Aorta (tissue), 5 donors: ENCODE results near the gene GAD1. TPM values are rescaled to one million over a fixed set of nuclear protein-coding genes. Genes with fewer than 3 reads are reported as not detected.

Experiments used
- ATAC-seq: fragments of 200-7000 bp; cut with Tn5 transposase; one replicate; pipeline ENCODE4 v1.9.1; 2022; ENCODE audit warnings: moderate library complexity; ENCODE audit not compliant: low FRiP score
- DNase-seq, 2 donors: peaks; one replicate each; pipeline ENCODE4 v3.0.0-alpha.2; 2020
- H3K27ac ChIP-seq, 2 donors: one replicate each; pipeline ENCODE4 v1.5.1; 2013; ENCODE audit warnings: low read length in 2 of 2, mild to moderate bottlenecking in 2 of 2, moderate library complexity in 2 of 2, control low read depth in 1 of 2, inconsistent platforms in 1 of 2, low read depth in 1 of 2
- H3K27me3 ChIP-seq, 2 donors: one replicate each; pipeline ENCODE4 v1.6.1; 2013; ENCODE audit warnings: control low read depth in 1 of 2, low read length in 1 of 2, mild to moderate bottlenecking in 1 of 2, moderate library complexity in 1 of 2; ENCODE audit not compliant: insufficient read depth in 2 of 2, control insufficient read depth in 1 of 2
- H3K36me3 ChIP-seq, 2 donors: one replicate each; pipeline ENCODE4 v1.6.1; 2013; ENCODE audit warnings: control low read depth in 1 of 2, low read length in 1 of 2, mild to moderate bottlenecking in 1 of 2; ENCODE audit not compliant: insufficient read depth in 2 of 2, control insufficient read depth in 1 of 2
- H3K4me1 ChIP-seq, 2 donors: one replicate each; pipeline ENCODE4 v1.6.1; 2013; ENCODE audit warnings: low read length in 2 of 2, control low read depth in 1 of 2, mild to moderate bottlenecking in 1 of 2, moderate library complexity in 1 of 2; ENCODE audit not compliant: insufficient read depth in 2 of 2, control insufficient read depth in 1 of 2
- H3K4me3 ChIP-seq, 2 donors: one replicate each; pipeline ENCODE4 v1.5.1; 2013; ENCODE audit warnings: low read length in 2 of 2, control low read depth in 1 of 2, mild to moderate bottlenecking in 1 of 2
- H3K9me3 ChIP-seq: one replicate; pipeline ENCODE4 v1.6.1; 2013; ENCODE audit warnings: mild to moderate bottlenecking, low read length; ENCODE audit not compliant: control insufficient read depth
- WGBS, 2 donors: extraction: QIAGEN DNeasy Blood & Tissue Kit; methylation state at CpG; one replicate each; pipeline ENCODE4 v1.1.7; 2013; 5-methylcytosine and 5-hydroxymethylcytosine counted together
- intact Hi-C, 2 donors: fragments of 100-400 bp; cut with DNase I; formaldehyde crosslinking; loops; one replicate each; pipeline versions ENCODE4 v1.14.2 to v1.15.0; 2022
- polyA plus RNA-seq, 2 donors: library from polyadenylated mRNA; stranded (reverse); fragments of 200-250 nt; gene quantifications; one replicate each; pipeline ENCODE4 v1.2.3, GENCODE V29; 2013
- total RNA-seq, 2 donors: library from RNA; stranded (reverse); fragmentation: NEBNext Ultra II Directional; extraction: Animal tissue kit (Norgen Biotek cat#: 25700); gene quantifications; one replicate each; pipeline ENCODE4 v1.2.1, GENCODE V29; 2021
- donor health status: healthy with polysubstance abuse.
- donor health status: Bipolar disorder and iron deficiency.
- donor health status: DM: no; HTN: no; CAD: no.
- donor health status: DM: no; HTN: no; CAD: no.
- donor health status: DM: yes; HTN: yes; CAD: no.

The GAD1 gene
- total and polyA plus RNA-seq, 4 donors = 1.6 to 7.8 (median 4.4) TPM

DNA sequence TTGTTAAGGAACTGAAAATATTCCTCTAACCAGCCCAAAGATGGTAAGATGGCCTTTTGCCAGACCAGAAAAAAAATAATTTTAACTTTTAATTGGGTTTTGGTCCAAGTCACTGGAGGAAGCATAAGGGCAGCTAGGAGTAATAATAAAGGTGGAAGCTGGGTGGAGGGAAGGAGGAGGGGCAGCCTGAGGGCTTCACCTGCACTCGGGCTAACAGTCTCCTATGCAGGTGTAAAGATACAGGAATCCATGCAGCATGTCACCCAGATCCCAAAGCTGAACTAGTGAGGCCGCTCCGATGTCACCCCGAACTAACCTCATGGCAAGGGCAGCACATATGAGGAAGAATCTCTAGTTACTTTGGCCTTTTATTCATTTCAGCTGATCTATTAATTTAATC is 75.2 kb downstream of the GAD1 start:
- H3K9me3 ChIP-seq = no peaks in the 10 kb centered on the region
- WGBS, 2 donors = 91 to 93% methylated on average over 4 of the region's 4 CpGs
- no peak for DNase-seq
- no peaks in the 10 kb centered on the region for H3K36me3 ChIP-seq
- H3K27ac ChIP-seq = no peak overlapping the region
- H3K4me3 ChIP-seq = no peak overlapping the region
- no peaks in the 10 kb centered on the region for H3K27me3 ChIP-seq
- no peaks in the 10 kb centered on the region for H3K4me1 ChIP-seq
- no peak for ATAC-seq
- intact Hi-C loops = no loop called here

DNA sequence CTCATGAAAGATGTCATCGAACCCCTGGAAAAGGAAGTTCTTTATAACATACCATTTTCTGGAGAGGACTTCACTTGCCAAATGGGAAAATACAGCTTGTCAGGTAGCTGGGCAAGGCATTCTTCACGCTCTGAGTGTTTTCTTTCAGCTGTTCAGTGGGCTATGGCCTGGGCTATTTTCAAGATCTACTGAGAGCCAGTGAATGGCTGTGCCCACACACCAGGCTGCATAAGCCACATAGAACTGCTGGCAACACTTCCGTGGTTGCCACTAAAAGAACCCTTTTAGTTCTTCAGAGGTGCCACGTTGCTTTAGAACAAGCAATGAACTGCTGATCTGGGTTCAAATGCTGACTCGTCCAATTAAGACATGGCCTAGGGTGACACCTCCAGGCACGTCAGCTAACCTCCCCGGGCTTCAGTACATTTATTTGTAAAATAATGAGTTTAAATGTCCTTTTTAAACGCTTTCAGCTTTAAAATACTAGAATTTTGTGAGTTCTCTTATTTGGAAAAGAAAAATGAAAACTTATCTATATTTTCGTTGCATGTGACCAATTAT is 75.8 kb downstream of the GAD1 start:
- 79 to 88% methylated on average over 9 of the region's 9 CpGs for WGBS, 2 donors
- H3K4me1 ChIP-seq = no peaks in the 10 kb centered on the region
- H3K27me3 ChIP-seq = no peaks in the 10 kb centered on the region
- H3K4me3 ChIP-seq = no peak overlapping the region
- H3K36me3 ChIP-seq = no peaks in the 10 kb centered on the region
- DNase-seq = no peak
- intact Hi-C loops = no loop called here
- ATAC-seq = no peak
- H3K27ac ChIP-seq = no peak overlapping the region
- H3K9me3 ChIP-seq = no peaks in the 10 kb centered on the region

DNA sequence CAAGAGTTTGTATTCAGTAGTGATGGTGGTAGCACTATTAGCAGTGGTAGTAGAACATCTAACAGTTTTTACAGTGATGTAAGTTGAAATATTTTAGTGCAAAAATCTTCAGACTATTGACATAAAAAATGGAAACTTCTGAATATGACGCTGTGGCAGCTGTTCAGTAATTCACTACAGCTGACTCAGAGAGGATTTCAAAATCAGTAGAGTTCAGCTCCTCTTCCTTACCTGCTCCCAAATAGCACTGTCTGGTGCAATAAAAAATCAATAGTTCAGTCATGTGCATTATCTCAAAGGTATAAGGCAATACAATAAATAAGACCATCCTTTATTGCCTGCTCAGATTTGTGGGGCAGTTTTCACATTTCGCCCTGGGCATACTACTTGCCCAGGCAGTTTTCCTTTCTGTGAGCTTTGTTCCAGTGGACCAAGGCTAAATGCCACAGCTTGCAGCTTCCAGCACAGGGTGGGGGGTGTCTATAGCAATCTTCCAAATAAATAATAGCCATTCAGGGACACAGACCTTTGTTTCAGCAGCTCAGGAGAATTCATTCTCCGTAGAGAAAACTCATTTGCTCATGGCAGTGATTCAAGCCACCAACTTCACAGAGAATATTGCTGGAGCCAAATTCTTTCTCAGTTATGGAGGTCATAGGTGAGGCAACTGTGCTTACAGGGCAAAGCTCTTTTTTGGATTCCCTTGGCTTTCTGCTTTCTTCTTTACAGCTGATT is 78.5 kb downstream of the GAD1 start:
- WGBS, 2 donors = 35 to 38% methylated on average over 3 of the region's 3 CpGs
- no peak for ATAC-seq
- no peaks in the 10 kb centered on the region for H3K27me3 ChIP-seq

DNA sequence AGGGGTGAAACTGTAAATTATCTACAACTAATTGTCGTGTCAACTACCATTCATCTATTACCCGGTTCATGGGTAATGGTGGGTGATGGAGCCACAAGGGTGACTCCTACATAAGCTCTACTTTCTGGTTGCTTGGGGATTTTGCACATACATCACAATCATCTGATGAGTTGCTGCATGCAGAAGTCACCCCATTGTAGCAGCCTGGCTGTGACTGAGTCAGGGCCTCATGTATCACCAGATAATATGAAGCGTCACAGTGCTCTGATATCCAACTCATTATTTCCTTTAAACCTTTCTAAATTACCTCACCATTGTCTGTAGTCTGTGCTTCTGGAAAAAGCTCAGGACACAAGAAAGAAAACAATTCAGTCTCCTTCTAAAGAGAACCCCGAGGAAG is 79.9 kb downstream of the GAD1 start:
- Histone ChIP-seq H3K4me3 (no peak overlapping the region), H3K36me3 (no peaks in the 10 kb centered on the region), H3K9me3 (no peaks in the 10 kb centered on the region), H3K4me1 (no peaks in the 10 kb centered on the region), H3K27ac (no peak overlapping the region), H3K27me3 (no peaks in the 10 kb centered on the region)
- ATAC-seq (no peak), DNase-seq (no peak)
- intact Hi-C loops = no loop called here
- WGBS, 2 donors = 67 to 91% methylated on average over 4 of the region's 4 CpGs

More for the DNA sequence above, 78.5 kb downstream of the GAD1 start:
- H3K27ac ChIP-seq = no peak overlapping the region
- no peak for DNase-seq
- no peaks in the 10 kb centered on the region for H3K36me3 ChIP-seq
- H3K9me3 ChIP-seq = no peaks in the 10 kb centered on the region
- H3K4me1 ChIP-seq = no peaks in the 10 kb centered on the region
- intact Hi-C loops = no loop called here
- no peak overlapping the region for H3K4me3 ChIP-seq

DNA sequence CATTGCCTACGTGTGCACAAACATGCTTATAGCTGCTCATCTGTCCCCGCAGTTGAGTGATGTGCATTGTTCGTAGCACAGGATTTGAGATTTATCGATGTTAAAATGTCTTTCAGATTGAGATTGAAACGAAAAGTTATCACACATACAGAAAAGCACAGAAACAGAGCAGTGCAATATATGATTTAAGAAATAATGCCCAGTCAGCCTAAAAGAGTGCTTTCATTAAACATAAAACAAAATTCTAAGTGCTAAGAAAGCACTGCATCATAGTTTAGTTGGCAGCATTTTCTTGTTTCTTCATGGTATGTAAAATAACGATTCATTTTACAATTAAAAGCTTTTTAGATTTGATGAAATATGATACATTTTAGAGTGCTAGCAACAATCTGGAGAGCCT is 80.4 kb downstream of the GAD1 start:
- Histone ChIP-seq H3K9me3 (no peaks in the 10 kb centered on the region), H3K27me3 (no peaks in the 10 kb centered on the region), H3K27ac (no peak overlapping the region), H3K4me1 (no peaks in the 10 kb centered on the region), H3K36me3 (no peaks in the 10 kb centered on the region), H3K4me3 (no peak overlapping the region)
- intact Hi-C loops = no loop called here
- 84 to 88% methylated on average over 6 of the region's 6 CpGs for WGBS, 2 donors
- DNase-seq (no peak), ATAC-seq (no peak)

DNA sequence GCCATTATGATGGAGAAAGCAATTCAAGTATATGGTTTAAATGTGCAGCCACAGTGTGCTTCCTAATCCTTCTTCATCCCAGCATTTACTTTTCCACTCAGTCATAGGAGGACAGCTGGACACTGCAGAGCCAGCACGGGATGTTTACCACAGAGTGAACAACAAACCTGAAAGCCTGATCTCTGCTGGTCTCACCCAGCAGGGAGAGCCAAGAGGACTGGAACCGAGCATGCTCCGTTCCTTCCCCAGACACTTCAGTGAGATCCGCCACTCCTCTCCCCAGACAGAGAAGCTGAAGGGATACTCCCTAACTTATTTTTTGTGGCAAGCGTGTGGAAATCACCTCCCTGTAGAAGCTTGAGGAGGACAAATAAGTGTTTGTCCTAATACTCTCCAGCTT is 89.2 kb downstream of the GAD1 start:
- no peaks in the 10 kb centered on the region for H3K36me3 ChIP-seq
- no peak overlapping the region for H3K27ac ChIP-seq
- H3K4me1 ChIP-seq = no peaks in the 10 kb centered on the region
- intact Hi-C loops = no loop called here
- 28 to 41% methylated on average over 5 of the region's 5 CpGs for WGBS, 2 donors
- no peak for DNase-seq
- no peak overlapping the region for H3K4me3 ChIP-seq
- H3K27me3 ChIP-seq = peaks cover 0 to 1% of the 10 kb centered on the region in 2 donors
- H3K9me3 ChIP-seq = peaks cover 6% of the 10 kb centered on the region
- ATAC-seq = no peak

Other genes starting within 250 kb of the GAD1 start
- gene SP5, start 101.5 kb upstream of the GAD1 start, total RNA-seq = 1 to 10 TPM; 3.2 to 3.6 TPM
- not detected for gene SP5, start 101.5 kb upstream of the GAD1 start, polyA plus RNA-seq
- gene ERICH2, start 46.5 kb upstream of the GAD1 start, total RNA-seq = 1 to 10 TPM in 1 of 2 donors, under 1 TPM in 1; 0.69 to 1.3 TPM
- 1 to 10 TPM in 1 of 2 donors, not detected in 1; 3.0 TPM for gene ERICH2, start 46.5 kb upstream of the GAD1 start, polyA plus RNA-seq
- gene GORASP2, start 112.4 kb downstream of the GAD1 start, total RNA-seq = 10 to 100 TPM; 74.6 to 77.1 TPM
- 10 to 100 TPM; 34.9 to 38.9 TPM for gene GORASP2, start 112.4 kb downstream of the GAD1 start, polyA plus RNA-seq